Measurements from ENCODE around the gene SLC12A3.

Gene SLC12A3

DNA sequence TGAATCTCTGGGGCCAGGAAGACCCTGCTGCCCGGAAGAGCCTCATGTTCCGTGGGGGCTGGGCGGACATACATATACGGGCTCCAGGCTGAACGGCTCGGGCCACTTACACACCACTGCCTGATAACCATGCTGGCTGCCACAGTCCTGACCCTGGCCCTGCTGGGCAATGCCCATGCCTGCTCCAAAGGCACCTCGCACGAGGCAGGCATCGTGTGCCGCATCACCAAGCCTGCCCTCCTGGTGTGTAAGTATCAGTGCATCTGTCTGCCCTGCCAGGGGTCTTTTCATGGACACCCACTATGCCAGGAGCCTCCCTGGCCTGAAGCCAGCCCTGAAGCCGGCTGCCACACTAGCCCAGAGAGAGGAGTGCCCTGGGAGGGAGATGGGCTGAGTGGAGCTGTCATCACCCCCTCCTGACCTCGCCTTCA lies 96.9 kb downstream of the SLC12A3 start, which contains the start of gene CETP:
TSS of gene CETP (plus strand) at position 100 of the 431 bp plus-strand sequence. CDS start at position 130, 30 bp downstream.
- in situ Hi-C loops (cut with MboI; ENCODE audit: low sequenced_read_pairs): loop anchor here (10.0 kb wide), 1 partner anchor 203 kb away; no protein-coding TSS in a partner anchor

GRCh38 chr16:56964243-56965148 lies 99.5 kb downstream of the SLC12A3 start:
- in situ Hi-C loops (cut with MboI; ENCODE audit: low sequenced_read_pairs): loop anchor here (10.0 kb wide), 1 partner anchor 200 kb away; no protein-coding TSS in a partner anchor

Data from HL-60/S4 (cell line).